HEK293T (cell line): Measurements from ENCODE around the gene TBC1D5.

Experiments
- BHLHE40 ChIP-seq: fragments of 450-650 bp; IDR thresholded peaks from 2 replicates; pipeline ENCODE4 v1.6.1; 2016; ENCODE audit warnings: mild to moderate bottlenecking, moderate library complexity, borderline replicate concordance
- CTBP1 ChIP-seq: fragments of 450-650 bp; IDR thresholded peaks from 2 replicates; pipeline ENCODE4 v1.6.1; 2016; ENCODE audit warnings: borderline replicate concordance
- FOXA1 ChIP-seq: fragments of 450-650 bp; IDR thresholded peaks from 2 replicates; pipeline ENCODE4 v1.6.1; 2016; ENCODE audit warnings: mild to moderate bottlenecking
- NFRKB ChIP-seq: fragments of 450-650 bp; IDR thresholded peaks from 2 replicates; pipeline ENCODE4 v1.6.1; 2016; ENCODE audit warnings: mild to moderate bottlenecking, moderate library complexity
- SUZ12 ChIP-seq: fragments of 450-650 bp; IDR thresholded peaks from 2 replicates; pipeline ENCODE4 v1.6.1; 2016; ENCODE audit warnings: mild to moderate bottlenecking

GRCh38 chr3:17432236-17432635 lies 310.2 kb downstream of the TBC1D5 start:
- TF ChIP-seq SUZ12 (no peak), FOXA1 (no peak), BHLHE40 (no peak), CTBP1 (no peak), NFRKB (no peak)
